Liver (tissue), 9 donors: Measurements from ENCODE around the gene MS4A12. TPM values are rescaled to one million over a fixed set of nuclear protein-coding genes. Genes with fewer than 3 reads are reported as not detected.
"Not testable (repeated sequence)": the region's sequence is repeated elsewhere in the genome, so short reads cannot be mapped to it uniquely, and the experiment has no call there.

Source experiments
- DNase-seq: peaks from one replicate; pipeline ENCODE4 v3.0.0-alpha.2; 2017; ENCODE audit warnings: low spot score
- H3K27ac ChIP-seq, 2 donors: one replicate each; pipeline ENCODE4 v1.7.0; 2013; ENCODE audit warnings: inconsistent platforms in 2 of 2, low read length in 2 of 2, control low read depth in 1 of 2, low read depth in 1 of 2, mild to moderate bottlenecking in 1 of 2
- H3K27me3 ChIP-seq, 4 donors: one replicate each; pipeline versions ENCODE4 v1.6.1 to v1.7.0; 2013; ENCODE audit warnings: low read length in 3 of 4, inconsistent platforms in 1 of 4, mild to moderate bottlenecking in 1 of 4, moderate library complexity in 1 of 4; ENCODE audit not compliant: control insufficient read depth in 4 of 4, insufficient read depth in 4 of 4
- H3K36me3 ChIP-seq, 4 donors: one replicate each; pipeline versions ENCODE4 v1.6.1 to v1.7.0; 2013; ENCODE audit warnings: low read length in 3 of 4, mild to moderate bottlenecking in 3 of 4, low read depth in 1 of 4, moderate library complexity in 1 of 4; ENCODE audit not compliant: control insufficient read depth in 4 of 4, insufficient read depth in 3 of 4
- H3K4me1 ChIP-seq, 4 donors: one replicate each; pipeline versions ENCODE4 v1.6.1 to v1.7.0; 2013; ENCODE audit warnings: low read length in 3 of 4, mild to moderate bottlenecking in 3 of 4, moderate library complexity in 1 of 4; ENCODE audit not compliant: control insufficient read depth in 4 of 4, insufficient read depth in 4 of 4
- H3K4me3 ChIP-seq, 3 donors: one replicate each; pipeline versions ENCODE4 v1.6.1 to v1.7.0; 2013; ENCODE audit warnings: low read length in 3 of 3, control low read depth in 1 of 3, low read depth in 1 of 3, mild to moderate bottlenecking in 1 of 3
- H3K9ac ChIP-seq, 2 donors: one replicate each; pipeline ENCODE4 v1.7.0; 2013; ENCODE audit warnings: low read length in 2 of 2, mild to moderate bottlenecking in 2 of 2, moderate library complexity in 2 of 2, control low read depth in 1 of 2, low read depth in 1 of 2
- H3K9me3 ChIP-seq, 4 donors: one replicate each; pipeline versions ENCODE4 v1.6.1 to v1.7.0; 2013; ENCODE audit warnings: low read length in 3 of 4; ENCODE audit not compliant: control insufficient read depth in 4 of 4
- CTCF ChIP-seq: fragments of 150-350 bp; IDR thresholded peaks from 2 replicates; pipeline ENCODE4 v1.5.1; 2017; ENCODE audit warnings: improper control_type of control experiment, low read depth, low read length; ENCODE audit not compliant: missing input control
- FOXA1 ChIP-seq: IDR thresholded peaks from 2 replicates; pipeline ENCODE4 v1.6.1; 2016; ENCODE audit warnings: antibody characterized with exemption
- FOXA2 ChIP-seq: IDR thresholded peaks from 2 replicates; pipeline ENCODE4 v1.6.1; 2016; ENCODE audit warnings: antibody characterized with exemption
- HNF4A ChIP-seq, 2 donors: conservative IDR thresholded peaks; 2 replicates each; pipeline ENCODE4 v1.6.1; 2016; ENCODE audit warnings: antibody characterized with exemption in 2 of 2, mild to moderate bottlenecking in 2 of 2
- HNF4G ChIP-seq: IDR thresholded peaks from 2 replicates; pipeline ENCODE4 v1.6.1; 2016; ENCODE audit warnings: antibody characterized with exemption
- JUND ChIP-seq, 2 donors: IDR thresholded peaks; 2 replicates each; pipeline ENCODE4 v1.6.1; 2016; ENCODE audit warnings: antibody characterized with exemption in 2 of 2
- NR2F2 ChIP-seq: IDR thresholded peaks from 2 replicates; pipeline ENCODE4 v1.6.1; 2016; ENCODE audit warnings: antibody characterized with exemption
- RAD21 ChIP-seq, 2 donors: IDR thresholded peaks; 2 replicates each; pipeline ENCODE4 v1.6.1; 2016; ENCODE audit warnings: antibody characterized with exemption in 2 of 2, mild to moderate bottlenecking in 2 of 2
- REST ChIP-seq: IDR thresholded peaks from 2 replicates; pipeline ENCODE4 v1.6.1; 2016; ENCODE audit warnings: antibody characterized with exemption, mild to moderate bottlenecking
- RXRA ChIP-seq, 2 donors: IDR thresholded peaks; 2 replicates each; pipeline ENCODE4 v1.6.1; 2017 to 2018; ENCODE audit warnings: antibody characterized with exemption in 2 of 2, mild to moderate bottlenecking in 1 of 2
- SP1 ChIP-seq: IDR thresholded peaks from 2 replicates; pipeline ENCODE4 v1.6.1; 2018; ENCODE audit warnings: antibody characterized with exemption, mild to moderate bottlenecking
- TAF1 ChIP-seq: conservative IDR thresholded peaks from 2 replicates; pipeline ENCODE4 v1.6.1; 2016; ENCODE audit warnings: antibody characterized with exemption, mild to moderate bottlenecking
- YY1 ChIP-seq: IDR thresholded peaks from 2 replicates; pipeline ENCODE4 v1.6.1; 2016; ENCODE audit warnings: antibody characterized with exemption, mild to moderate bottlenecking
- WGBS: extraction: QIAGEN DNeasy Blood & Tissue Kit; methylation state at CpG from one replicate; pipeline ENCODE4 v1.1.7; 2013; 5-methylcytosine and 5-hydroxymethylcytosine counted together
- polyA plus RNA-seq, 2 donors: library from polyadenylated mRNA; stranded (reverse) in 1 of 2; unstranded in 1 of 2; fragments of 200-250 nt in 1 of 2; fragments of >200 nt in 1 of 2; fragmentation: Nextera tagmentation in 1 of 2; extraction: Ambion mirVana in 1 of 2; gene quantifications; one replicate each; pipeline versions ENCODE4 v1.2.1 to v1.2.3, GENCODE V29; 2013 to 2015
- total RNA-seq, 2 donors: library from RNA; depleted of rRNA; stranded (reverse); fragments of >200 nt; gene quantifications; one replicate each; pipeline ENCODE4 v1.2.3, GENCODE V29; 2014
- TF ChIP-seq, protein P1 (sequence below): IDR thresholded peaks from 2 replicates; pipeline ENCODE4 v1.6.1; 2016; ENCODE audit warnings: antibody characterized with exemption
- TF ChIP-seq, protein P2 (sequence below): IDR thresholded peaks from 2 replicates; pipeline ENCODE4 v1.6.1; 2016; ENCODE audit warnings: antibody characterized with exemption
- donor health status: healthy.
- donor health status: healthy.
- donor health status: healthy.
- donor health status: healthy.
- donor health status: healthy.

The MS4A12 gene
- total and polyA plus RNA-seq, 4 donors = not detected

- Histone ChIP-seq H3K27me3 (peaks cover 0 to 2% (median 0%) of the 10 kb centered on the region in 4 donors), H3K4me1 (peaks cover 0 to 2% (median 0%) of the 10 kb centered on the region in 4 donors), H3K27ac (no peak overlapping the region), H3K36me3 (no peaks in the 10 kb centered on the region), H3K9me3 (no peaks in the 10 kb centered on the region), H3K4me3 (no peak overlapping the region), H3K9ac (no peak overlapping the region)
- TF ChIP-seq NR2F2 (no peak), RAD21 (IDR thresholded peaks at IDR 0.05) (no peak), HNF4G (no peak), CTCF (no peak), FOXA2 (no peak), YY1 (no peak), JUND (IDR thresholded peaks at IDR 0.05) (no peak), FOXA1 (no peak), TAF1 (no peak), SP1 (no peak), REST (no peak)
- TF ChIP-seq, protein P1, sequence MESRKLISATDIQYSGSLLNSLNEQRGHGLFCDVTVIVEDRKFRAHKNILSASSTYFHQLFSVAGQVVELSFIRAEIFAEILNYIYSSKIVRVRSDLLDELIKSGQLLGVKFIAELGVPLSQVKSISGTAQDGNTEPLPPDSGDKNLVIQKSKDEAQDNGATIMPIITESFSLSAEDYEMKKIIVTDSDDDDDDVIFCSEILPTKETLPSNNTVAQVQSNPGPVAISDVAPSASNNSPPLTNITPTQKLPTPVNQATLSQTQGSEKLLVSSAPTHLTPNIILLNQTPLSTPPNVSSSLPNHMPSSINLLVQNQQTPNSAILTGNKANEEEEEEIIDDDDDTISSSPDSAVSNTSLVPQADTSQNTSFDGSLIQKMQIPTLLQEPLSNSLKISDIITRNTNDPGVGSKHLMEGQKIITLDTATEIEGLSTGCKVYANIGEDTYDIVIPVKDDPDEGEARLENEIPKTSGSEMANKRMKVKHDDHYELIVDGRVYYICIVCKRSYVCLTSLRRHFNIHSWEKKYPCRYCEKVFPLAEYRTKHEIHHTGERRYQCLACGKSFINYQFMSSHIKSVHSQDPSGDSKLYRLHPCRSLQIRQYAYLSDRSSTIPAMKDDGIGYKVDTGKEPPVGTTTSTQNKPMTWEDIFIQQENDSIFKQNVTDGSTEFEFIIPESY = no peak
- TF ChIP-seq, protein P2, sequence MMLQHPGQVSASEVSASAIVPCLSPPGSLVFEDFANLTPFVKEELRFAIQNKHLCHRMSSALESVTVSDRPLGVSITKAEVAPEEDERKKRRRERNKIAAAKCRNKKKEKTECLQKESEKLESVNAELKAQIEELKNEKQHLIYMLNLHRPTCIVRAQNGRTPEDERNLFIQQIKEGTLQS = no peak
- DNase-seq = no peak
- WGBS = 51% methylated on average over 3 of the region's 3 CpGs
Observed at GRCh38 chr11:60502221-60502775, 9.7 kb downstream of the MS4A12 start.

GRCh38 chr11:60504219-60504905 lies 11.8 kb downstream of the MS4A12 start:
- TF ChIP-seq, protein P2 = no peak
- TF ChIP-seq JUND (IDR thresholded peaks at IDR 0.05) (no peak), RAD21 (IDR thresholded peaks at IDR 0.05) (no peak), HNF4A (conservative IDR thresholded peaks at IDR 0.05) (no peak), TAF1 (no peak), RXRA (IDR thresholded peaks at IDR 0.05) (no peak), FOXA2 (no peak)
- TF ChIP-seq, protein P1 = no peak
- no peaks in the 10 kb centered on the region for H3K9me3 ChIP-seq
- H3K27ac ChIP-seq = no peak overlapping the region
- H3K9ac ChIP-seq = no peak overlapping the region
- WGBS = 72% methylated on average over 3 of the region's 3 CpGs
- H3K36me3 ChIP-seq = no peaks in the 10 kb centered on the region
- H3K4me3 ChIP-seq = no peak overlapping the region
- H3K27me3 ChIP-seq = peaks cover 0 to 2% (median 0%) of the 10 kb centered on the region in 4 donors
- no peak for DNase-seq
- H3K4me1 ChIP-seq = peaks cover 0 to 2% (median 0%) of the 10 kb centered on the region in 4 donors

GRCh38 chr11:60509609-60510008 lies 17.0 kb downstream of the MS4A12 start:
- not testable (repeated sequence) for H3K4me3 ChIP-seq, DNase-seq, H3K4me1 ChIP-seq, H3K9me3 ChIP-seq, H3K27ac ChIP-seq, H3K27me3 ChIP-seq, H3K9ac ChIP-seq, H3K36me3 ChIP-seq
- WGBS = 79% methylated on average over 15 of the region's 15 CpGs
